A549 (cell line): ENCODE results near the gene SLC31A1. TPM values are rescaled to one million over a fixed set of nuclear protein-coding genes. Genes with fewer than 3 reads are reported as not detected.

Source experiments
- ATAC-seq, 2 experiments: fragments of 200-7000 bp in 1 of 2; fragments of >200 bp in 1 of 2; cut with Nextera tagmentation in 1 of 2; cut with Tn5 transposase in 1 of 2; 3 replicates each; pipeline versions ENCODE4 v1.8.0 to v1.9.1; 2018 to 2020; ENCODE audit warnings: mild to moderate bottlenecking in 1 of 2, moderate library complexity in 1 of 2
- CTCF ChIA-PET: fragments of 300-600 bp; sonication (Branson Sonifier 250); formaldehyde crosslinking; extraction: SDS; loops from one replicate; lab custom pipeline; 2021; ENCODE audit warnings: antibody characterized with exemption, inconsistent platforms; lab: Yijun Ruan, JAX
- POLR2A ChIA-PET: fragments of 350-600 bp; formaldehyde crosslinking; extraction: SDS; loops from one replicate; lab custom pipeline; 2021; ENCODE audit warnings: antibody characterized with exemption, inconsistent platforms; lab: Yijun Ruan, JAX
- DNase-seq, 2 experiments: peaks; one replicate each; pipeline versions ENCODE4 v3.0.0 to v3.0.0-alpha.2; 2011 to 2016; ENCODE audit warnings: low read depth in 1 of 2, low spot score in 1 of 2
- FAIRE-seq: peaks from 2 replicates; lab custom pipeline; 2011; peaks lifted over from hg19 to GRCh38; lab: Jason Lieb, UNC
- H3K27ac ChIP-seq, 2 experiments: fragments of >200 bp; sonication (Bioruptor Twin); formaldehyde crosslinking; 3 replicates each; pipeline ENCODE4 v1.5.1; 2016 to 2017
- H3K4me1 ChIP-seq: fragments of >200 bp; sonication (Bioruptor Twin); formaldehyde crosslinking; 3 replicates; pipeline ENCODE4 v1.6.1; 2016
- H3K4me2 ChIP-seq: fragments of >200 bp; sonication (Bioruptor Twin); formaldehyde crosslinking; 3 replicates; pipeline ENCODE4 v1.6.1; 2016
- H3K4me3 ChIP-seq: fragments of >200 bp; sonication (Bioruptor Twin); formaldehyde crosslinking; 3 replicates; pipeline ENCODE4 v1.5.1; 2016
- H3K9me3 ChIP-seq: fragments of >200 bp; sonication (Bioruptor Twin); formaldehyde crosslinking; 3 replicates; pipeline ENCODE4 v1.6.1; 2016
- BCL3 ChIP-seq: fragments of >200 bp; sonication (Bioruptor Twin); formaldehyde crosslinking; IDR thresholded peaks from 3 replicates; pipeline ENCODE4 v1.6.1; 2016
- BHLHE40 ChIP-seq: IDR thresholded peaks from 2 replicates; pipeline ENCODE4 v1.6.1; 2012; ENCODE audit warnings: low read depth, low read length, inconsistent platforms
- CBX2 ChIP-seq: fragments of 200-600 bp; sonication (generic); IDR thresholded peaks from 2 replicates; pipeline ENCODE4 v1.6.1; 2016; ENCODE audit warnings: low read depth, mild to moderate bottlenecking, borderline replicate concordance
- CTCF ChIP-seq: fragments of >200 bp; sonication (Bioruptor Twin); formaldehyde crosslinking; IDR thresholded peaks from 3 replicates; pipeline ENCODE4 v1.5.1; 2016
- FOSB ChIP-seq: fragments of 250-450 bp; sonication (Bioruptor Pico); IDR thresholded peaks from 2 replicates; pipeline ENCODE4 v1.5.0; 2020; ENCODE audit warnings: mild to moderate bottlenecking, moderate library complexity
- FOSL2 ChIP-seq, 2 experiments: fragments of 450-650 bp in 1 of 2; fragments of >200 bp in 1 of 2; sonication (Bioruptor Twin) in 1 of 2; formaldehyde crosslinking; IDR thresholded peaks; 2 replicates each; pipeline versions ENCODE4 v1.5.0 to v1.6.1; 2016 to 2020; ENCODE audit warnings: mild to moderate bottlenecking in 1 of 2, moderate library complexity in 1 of 2
- HES2 ChIP-seq: fragments of >200 bp; sonication (Bioruptor Twin); formaldehyde crosslinking; IDR thresholded peaks from 2 replicates; pipeline ENCODE4 v1.6.1; 2016
- HOXB13 ChIP-seq: fragments of 250-450 bp; sonication (Bioruptor Pico); IDR thresholded peaks from 2 replicates; pipeline ENCODE4 v1.5.0; 2020; ENCODE audit warnings: low read depth, mild to moderate bottlenecking, moderate library complexity
- JUNB ChIP-seq: fragments of >200 bp; sonication (Bioruptor Twin); formaldehyde crosslinking; IDR thresholded peaks from 2 replicates; pipeline ENCODE4 v1.6.1; 2016
- MAZ ChIP-seq: fragments of 150-350 bp; IDR thresholded peaks from 2 replicates; pipeline ENCODE4 v1.6.1; 2014; ENCODE audit warnings: antibody characterized with exemption, low read depth, low read length, borderline replicate concordance
- MYC ChIP-seq: IDR thresholded peaks from 2 replicates; pipeline ENCODE4 v1.6.1; 2012; ENCODE audit warnings: mild to moderate bottlenecking, inconsistent platforms, low read length, improper control_type of control experiment, borderline replicate concordance
- NPAS2 ChIP-seq: fragments of 250-450 bp; sonication (Bioruptor Pico); IDR thresholded peaks from 2 replicates; pipeline ENCODE4 v1.8.0; 2022; ENCODE audit warnings: mild to moderate bottlenecking, moderate library complexity, borderline replicate concordance
- PHF8 ChIP-seq: fragments of 200-600 bp; sonication (generic); IDR thresholded peaks from 2 replicates; pipeline ENCODE4 v1.6.1; 2016; ENCODE audit warnings: low read depth, mild to moderate bottlenecking, antibody characterized with exemption, moderate library complexity, borderline replicate concordance
- POLR2AphosphoS2 ChIP-seq: conservative IDR thresholded peaks from 2 replicates; pipeline ENCODE4 v1.6.1; 2012; ENCODE audit warnings: low read length, improper control_type of control experiment, inconsistent platforms
- REST ChIP-seq: fragments of 200-600 bp; sonication (generic); IDR thresholded peaks from 2 replicates; pipeline ENCODE4 v1.6.1; 2016; ENCODE audit warnings: antibody characterized with exemption, mild to moderate bottlenecking, moderate library complexity
- TP53 ChIP-seq: fragments of 250-450 bp; sonication (Bioruptor Pico); IDR thresholded peaks from 2 replicates; pipeline ENCODE4 v1.5.0; 2021; ENCODE audit warnings: mild to moderate bottlenecking, moderate library complexity
- ZFP36 ChIP-seq: fragments of 450-650 bp; IDR thresholded peaks from 2 replicates; pipeline ENCODE4 v1.6.1; 2014; ENCODE audit warnings: borderline replicate concordance; ENCODE audit not compliant: partially characterized antibody
- WGBS: methylation state at CpG from one replicate; pipeline ENCODE4 v1.1.6; 2017; ENCODE audit errors: missing lambda C conversion rate; 5-methylcytosine and 5-hydroxymethylcytosine counted together
- polyA plus RNA-seq, 4 experiments: library from polyadenylated mRNA; depleted of rRNA in 3 of 4; stranded (reverse); fragments of >200 nt; fragmentation: RNase III in 1 of 4; extraction: RNeasy Plus Mini Kit Qiagen cat#74134 plus additional on column Dnase treatment in 1 of 4; gene quantifications; 2 replicates in 3 of 4; 3 replicates in 1 of 4; pipeline ENCODE4 v1.2.3, GENCODE V29; 2011 to 2017

The SLC31A1 gene
- polyA plus RNA-seq, 2 of the 4 experiments (the other 2 are of a cell fraction), result 24.2 to 27.9 TPM

GRCh38 chr9:113278840-113279239 is 57.5 kb downstream of the SLC31A1 start:
- POLR2A ChIA-PET, result no interaction called here
- no peaks in the 10 kb centered on the region for H3K9me3 ChIP-seq
- CTCF ChIA-PET, result interaction anchor here (0.7 to 1.3 kb wide), 2 partner anchors 19 to 61 kb away, joined by 3 to 5 read pairs; no protein-coding TSS in a partner anchor
- peaks cover 26% of the 10 kb centered on the region; the same call in 2 of the 3 replicates for H3K4me1 ChIP-seq
- FAIRE-seq (no peak), DNase-seq (no peak), ATAC-seq (no peak)
- TF ChIP-seq FOSB (CRISPR knock-in tag) (no peak), PHF8 (no peak), REST (no peak), MYC (no peak), NPAS2 (no peak)
- no peak overlapping the region for H3K27ac ChIP-seq
- H3K4me3 ChIP-seq, result no peak overlapping the region
- no peak overlapping the region for H3K4me2 ChIP-seq
- WGBS, result 87% methylated on average over 4 of the region's 4 CpGs

GRCh38 chr9:113281356-113281755 is 60.0 kb downstream of the SLC31A1 start:
- POLR2A ChIA-PET, result no interaction called here
- Histone ChIP-seq H3K27ac (no peak overlapping the region), H3K9me3 (no peaks in the 10 kb centered on the region), H3K4me2 (no peak overlapping the region), H3K4me1 (peaks cover 20% of the 10 kb centered on the region; the same call in 2 of the 3 replicates), H3K4me3 (no peak overlapping the region)
- FAIRE-seq, result no peak
- CTCF ChIA-PET, result interaction anchor here (0.8 to 1.0 kb wide), 2 partner anchors 27 to 29 kb away, joined by 3 to 4 read pairs; no protein-coding TSS in a partner anchor
- TF ChIP-seq HES2, result no peak
- no peak for TF ChIP-seq BHLHE40
- no peak for TF ChIP-seq HOXB13 (CRISPR knock-in tag)
- no peak for TF ChIP-seq MYC
- TF ChIP-seq BCL3, result no peak
- no peak for TF ChIP-seq MAZ
- no peak for TF ChIP-seq POLR2AphosphoS2
- no peak for TF ChIP-seq JUNB
- no peak for TF ChIP-seq FOSL2 (IDR thresholded peaks at IDR 0.05)
- no peak for TF ChIP-seq FOSL2 (CRISPR knock-in tag; IDR thresholded peaks at IDR 0.05)
- 96% methylated on average over 4 of the region's 4 CpGs for WGBS
- DNase-seq, result no peak
- no peak for ATAC-seq

GRCh38 chr9:113289091-113289490 is 67.7 kb downstream of the SLC31A1 start:
- Histone ChIP-seq H3K4me3 (no peak overlapping the region), H3K4me2 (no peak overlapping the region), H3K27ac (no peak overlapping the region), H3K4me1 (no peaks in the 10 kb centered on the region), H3K9me3 (no peaks in the 10 kb centered on the region)
- ChIA-PET CTCF (no interaction called here), POLR2A (no interaction called here)
- 98% methylated on average over 2 of the region's 2 CpGs for WGBS
- FAIRE-seq (no peak), ATAC-seq (no peak), DNase-seq (no peak)
- TF ChIP-seq CBX2 (no peak), ZFP36 (no peak), CTCF (no peak), TP53 (CRISPR knock-in tag) (no peak)
